GM19099 (cell line): ENCODE measurements around the gene TRIM68.

Experiments
- POLR2A ChIP-seq: IDR thresholded peaks from 3 replicates; pipeline ENCODE4 v1.6.1; 2011; ENCODE audit warnings: low read depth; ENCODE audit not compliant: insufficient read length; ENCODE audit errors: extremely low read depth

The TRIM68 gene

DNA sequence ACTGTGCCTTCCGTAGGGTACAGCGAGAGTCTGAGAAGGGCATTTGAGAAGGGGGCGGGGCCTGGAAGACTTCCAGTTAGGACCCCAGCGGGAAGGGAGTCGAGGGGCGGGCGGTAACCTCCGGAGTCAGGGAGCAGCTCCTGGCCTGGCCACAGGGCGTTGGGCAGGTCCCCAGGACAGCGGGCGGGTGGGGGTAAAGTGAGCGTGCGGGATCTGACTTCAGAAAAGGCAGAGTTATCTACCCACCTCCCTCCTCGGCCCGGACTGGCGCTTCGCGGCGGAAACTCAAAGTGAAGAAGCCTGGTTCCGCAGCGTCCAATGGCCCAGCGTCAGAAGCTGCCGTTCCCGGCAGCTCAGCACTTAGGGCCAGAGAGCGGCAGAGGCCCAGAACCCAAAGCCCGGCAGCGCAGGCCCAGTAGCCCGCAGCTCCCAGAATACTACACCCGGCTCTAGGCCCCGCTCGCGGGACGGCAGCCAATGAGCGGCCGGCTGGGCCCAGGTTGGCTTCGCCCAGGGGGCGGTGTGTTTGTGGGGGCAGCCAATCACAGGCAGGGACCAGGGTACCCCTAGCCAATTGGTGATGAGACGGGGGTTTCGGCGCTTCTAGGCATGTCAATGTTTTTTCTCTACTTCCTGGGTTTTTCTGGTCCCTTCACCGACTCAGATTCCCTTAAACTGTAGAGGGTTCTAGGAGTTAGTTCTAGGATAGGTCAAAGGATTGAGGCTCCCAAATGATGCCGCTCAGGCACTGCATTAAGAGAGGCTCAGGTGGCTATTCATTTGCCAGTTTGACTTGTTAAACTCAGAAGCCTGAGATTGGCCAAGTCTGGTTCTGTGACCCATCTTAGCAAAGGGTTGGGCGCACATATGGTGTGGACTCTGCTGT is at the start of gene TRIM68:
Gene TRIM68, minus strand, starts transcription at position 451 of the 886 bp plus-strand sequence. CDS start 2,727 bp downstream, outside the sequence.
- TF ChIP-seq POLR2A = peak; percentile 79

DNA sequence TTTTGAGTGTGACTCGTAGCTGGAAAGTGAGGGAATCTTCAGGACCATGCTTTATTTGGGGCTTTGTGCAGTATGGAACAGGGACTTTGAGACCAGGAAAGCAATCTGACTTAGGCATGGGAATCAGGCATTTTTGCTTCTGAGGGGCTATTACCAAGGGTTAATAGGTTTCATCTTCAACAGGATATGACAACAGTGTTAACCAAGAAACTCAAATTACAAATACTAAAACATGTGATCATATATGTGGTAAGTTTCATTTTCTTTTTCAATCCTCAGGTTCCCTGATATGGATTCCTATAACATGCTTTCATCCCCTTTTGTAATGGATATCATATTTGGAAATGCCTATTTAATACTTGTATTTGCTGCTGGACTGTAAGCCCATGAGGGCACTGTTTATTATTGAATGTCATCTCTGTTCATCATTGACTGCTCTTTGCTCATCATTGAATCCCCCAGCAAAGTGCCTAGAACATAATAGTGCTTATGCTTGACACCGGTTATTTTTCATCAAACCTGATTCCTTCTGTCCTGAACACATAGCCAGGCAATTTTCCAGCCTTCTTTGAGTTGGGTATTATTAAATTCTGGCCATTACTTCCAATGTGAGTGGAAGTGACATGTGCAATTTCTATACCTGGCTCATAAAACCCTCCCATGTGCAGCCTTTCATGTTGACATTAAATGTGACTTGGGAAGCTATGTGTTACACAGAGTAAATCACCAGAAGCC is 46.8 kb upstream of the TRIM68 start:
- no peak for TF ChIP-seq POLR2A

DNA sequence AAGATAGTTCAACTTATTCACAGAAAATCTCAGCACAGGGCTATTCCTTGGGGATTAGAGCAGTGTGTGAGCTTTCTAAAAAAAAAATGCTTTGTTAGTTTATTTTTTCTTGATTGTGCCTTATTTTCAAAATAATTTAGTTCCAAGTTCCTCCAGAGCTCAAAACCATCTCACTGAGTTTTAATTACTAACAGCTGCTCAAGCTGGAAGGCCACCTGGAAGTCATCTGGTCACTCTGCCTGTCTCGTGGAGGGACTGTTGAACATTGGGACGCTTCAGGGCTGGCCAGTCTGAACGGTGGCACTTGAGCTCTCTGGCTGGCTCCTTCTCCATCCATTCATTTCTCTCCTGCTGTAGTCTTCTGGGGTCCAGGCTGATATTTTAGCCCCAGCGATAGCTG is 39.7 kb upstream of the TRIM68 start:
- no peak for TF ChIP-seq POLR2A

- no peak for TF ChIP-seq POLR2A
Measured at GRCh38 chr11:4645974-4646373, 37.9 kb upstream of the TRIM68 start.

- TF ChIP-seq POLR2A = no peak
Measured at GRCh38 chr11:4644233-4644632, 36.2 kb upstream of the TRIM68 start.

- no peak for TF ChIP-seq POLR2A
Measured at GRCh38 chr11:4643682-4644081, 35.7 kb upstream of the TRIM68 start, which contains the start of gene OR51E1. OR51E1 (plus strand) TSS chr11:4643982; CDS start chr11:4652527, 8,545 bp downstream.

DNA sequence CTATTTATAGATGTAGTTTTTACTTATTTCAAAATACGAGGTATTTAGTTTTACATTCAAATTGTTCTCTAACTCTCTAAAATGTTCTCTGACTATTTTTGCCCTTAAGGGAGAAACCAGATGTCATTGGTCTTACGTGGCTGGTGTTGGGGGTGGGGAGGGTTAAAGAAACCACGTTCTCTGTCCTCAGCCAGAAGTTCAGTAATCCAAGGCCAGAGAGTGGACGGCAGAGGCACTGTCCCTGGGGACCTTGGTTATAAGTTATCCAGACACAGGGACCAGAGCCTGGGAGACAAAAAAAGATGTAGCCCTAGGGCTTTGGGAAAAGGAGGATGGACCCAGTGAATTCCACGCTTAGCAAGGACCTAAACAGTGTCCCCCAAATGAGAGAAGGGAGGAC is 35.0 kb upstream of the TRIM68 start:
- TF ChIP-seq POLR2A = no peak

GRCh38 chr11:4642043-4642442 is 34.0 kb upstream of the TRIM68 start:
- no peak for TF ChIP-seq POLR2A

DNA sequence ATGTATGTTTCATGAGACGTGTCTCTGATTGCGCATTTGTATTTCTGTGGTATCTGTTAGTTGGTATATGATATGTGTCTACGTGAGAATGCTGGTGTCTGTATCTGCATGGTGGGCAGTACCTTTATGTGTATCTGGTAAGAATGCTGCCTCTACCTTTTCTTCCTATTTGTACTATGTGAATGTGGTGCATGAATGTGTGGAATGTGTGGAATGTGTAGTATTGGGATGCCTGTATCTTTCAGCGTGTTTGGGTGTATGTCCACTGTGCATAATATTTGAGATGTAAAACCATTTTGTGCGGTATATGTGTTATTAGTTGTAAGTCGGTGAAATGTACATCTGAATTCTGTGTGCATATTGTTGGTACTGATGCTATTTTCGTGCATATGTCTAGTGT is 33.5 kb upstream of the TRIM68 start:
- TF ChIP-seq POLR2A = no peak

- TF ChIP-seq POLR2A = no peak
Measured at GRCh38 chr11:4639931-4640330, 31.9 kb upstream of the TRIM68 start.

DNA sequence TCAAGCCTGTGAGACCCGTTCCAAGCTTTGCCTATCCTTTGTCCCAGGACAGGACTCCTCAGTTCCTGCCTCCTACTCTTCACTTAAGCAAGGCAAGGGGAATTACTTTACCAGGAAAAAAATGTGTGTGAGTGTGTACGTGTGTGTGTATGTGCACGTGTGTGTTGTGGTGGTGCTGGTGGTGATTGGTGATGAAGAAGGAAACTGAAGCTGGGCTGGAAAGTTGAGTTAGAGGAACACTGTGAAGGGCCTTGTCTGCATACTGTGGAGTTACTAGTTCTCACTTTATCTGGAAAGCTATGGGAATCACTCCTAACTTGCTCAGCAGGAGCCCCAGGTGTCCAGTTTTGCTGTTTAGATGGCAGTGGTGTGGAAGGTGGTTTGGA is 29.6 kb upstream of the TRIM68 start:
- TF ChIP-seq POLR2A = no peak

- no peak for TF ChIP-seq POLR2A
Measured at GRCh38 chr11:4636962-4637661, 29.1 kb upstream of the TRIM68 start, which contains the start of gene OR51D1. OR51D1 (plus strand) TSS chr11:4637477; CDS start chr11:4639791, 2,314 bp downstream.

DNA sequence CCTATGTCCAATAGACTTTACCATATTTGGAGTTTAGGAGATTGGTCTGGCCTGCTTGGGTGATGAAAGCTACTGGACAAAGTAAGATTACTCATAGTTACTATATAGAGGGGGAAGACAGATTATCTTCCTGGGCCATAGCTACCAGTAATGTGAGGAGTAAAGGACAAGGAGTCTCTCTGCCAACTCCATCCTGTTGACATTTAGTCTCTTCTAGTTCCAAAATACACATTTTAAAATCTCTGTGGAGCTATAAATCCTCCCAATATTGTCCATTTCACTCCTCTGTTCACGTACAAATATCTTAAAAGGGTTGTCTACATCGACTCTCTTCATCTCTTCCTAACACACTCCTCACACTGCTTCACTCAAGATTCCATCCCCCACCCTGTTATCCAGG is 28.1 kb upstream of the TRIM68 start:
- no peak for TF ChIP-seq POLR2A

DNA sequence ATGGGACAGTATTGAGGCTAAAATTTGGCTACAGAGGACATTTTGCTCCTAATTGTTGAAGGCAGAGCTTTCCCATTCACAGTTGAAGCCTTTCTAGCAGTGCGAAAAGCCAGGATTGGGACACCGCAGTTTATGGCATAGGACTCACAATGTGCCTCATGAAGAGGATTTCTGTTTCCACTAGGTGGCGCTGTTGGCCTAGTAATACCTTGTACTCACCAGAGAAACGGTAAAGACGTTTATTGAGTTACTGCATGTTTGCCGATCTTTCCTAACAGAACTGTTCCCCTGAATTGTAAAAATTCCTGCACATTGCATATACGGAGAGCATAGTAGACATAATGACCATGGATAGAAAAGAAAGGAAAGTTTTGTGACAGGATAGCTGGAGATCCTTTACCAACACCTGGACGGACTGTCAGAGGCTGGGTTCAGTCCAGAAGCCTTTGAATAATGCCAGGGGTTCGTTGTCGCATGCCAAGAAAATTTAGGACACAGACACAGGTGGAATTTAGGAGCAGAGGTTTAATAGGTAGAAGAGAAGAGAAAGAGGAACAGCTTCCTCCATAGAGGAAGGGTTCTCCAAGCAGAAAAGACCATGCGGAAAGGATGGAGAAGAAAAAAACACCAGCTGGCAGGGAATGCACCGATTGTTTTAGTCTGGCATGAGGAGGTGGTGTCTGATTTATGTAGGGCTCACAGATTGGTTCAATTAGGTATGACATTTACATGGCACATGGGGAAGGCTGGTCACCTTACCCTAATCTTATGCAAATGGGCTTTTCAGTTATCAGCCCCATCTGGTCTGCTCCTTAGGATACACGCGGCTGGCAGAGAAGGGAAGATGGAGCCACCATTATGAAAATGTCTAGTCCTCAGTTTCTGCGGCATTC is 18.4 kb upstream of the TRIM68 start:
- no peak for TF ChIP-seq POLR2A

GRCh38 chr11:4619514-4619913 is 11.5 kb upstream of the TRIM68 start:
- TF ChIP-seq POLR2A = no peak

DNA sequence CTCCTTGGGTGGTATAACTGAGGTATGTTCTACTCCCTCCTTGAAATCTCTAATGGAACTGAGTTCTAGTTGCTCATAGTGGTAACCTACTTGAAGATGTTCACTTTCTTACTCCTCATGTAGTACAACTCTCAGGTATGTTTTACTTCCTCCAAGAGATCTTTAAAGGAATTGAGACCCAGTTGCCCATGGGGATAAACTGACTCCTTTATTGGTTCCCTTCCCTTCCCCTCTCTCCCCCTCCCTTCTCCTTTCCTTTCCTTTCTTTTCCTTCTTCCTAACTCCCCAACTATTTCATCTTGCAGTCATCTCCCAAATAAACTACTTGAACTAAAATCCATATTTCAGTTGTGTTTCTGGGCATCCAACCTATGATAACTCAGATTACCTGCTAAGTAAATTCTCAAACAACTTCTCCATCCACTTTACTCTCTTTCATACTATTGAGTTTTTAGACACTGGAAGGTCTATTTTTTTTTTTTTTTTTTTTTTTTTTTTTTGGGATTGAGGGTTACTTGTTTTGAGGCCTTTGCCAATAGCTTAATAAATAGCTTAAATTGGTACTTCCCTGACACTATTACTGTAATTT is 7.9 kb upstream of the TRIM68 start:
- TF ChIP-seq POLR2A = no peak
